Kidney (tissue), 14 donors: ENCODE results near the gene SERINC5. TPM values are rescaled to one million over a fixed set of nuclear protein-coding genes. Genes with fewer than 3 reads are reported as not detected.

Experiments used
- DNase-seq, 5 donors: peaks; one replicate each; pipeline ENCODE4 v3.0.0-alpha.2; 2013 to 2020
- FAIRE-seq: peaks from 2 replicates; lab custom pipeline; 2012; peaks lifted over from hg19 to GRCh38; lab: Jason Lieb, UNC
- H3K27ac ChIP-seq, 2 donors: one replicate each; pipeline ENCODE4 v1.7.0; 2013; ENCODE audit warnings: low read depth in 2 of 2, low read length in 2 of 2, inconsistent platforms in 1 of 2
- H3K27me3 ChIP-seq: one replicate; pipeline ENCODE4 v1.7.1; 2013; ENCODE audit warnings: low read length, inconsistent platforms; ENCODE audit not compliant: control insufficient read depth, insufficient read depth
- H3K36me3 ChIP-seq, 3 donors: one replicate each; pipeline versions ENCODE4 v1.7.0 to v1.7.1; 2013; ENCODE audit warnings: low read length in 3 of 3, control low read depth in 1 of 3, inconsistent platforms in 1 of 3; ENCODE audit not compliant: insufficient read depth in 3 of 3, control insufficient read depth in 2 of 3
- H3K4me1 ChIP-seq, 3 donors: one replicate each; pipeline versions ENCODE4 v1.7.0 to v1.7.1; 2013; ENCODE audit warnings: low read length in 3 of 3, inconsistent platforms in 1 of 3, low read depth in 1 of 3; ENCODE audit not compliant: control insufficient read depth in 2 of 3, insufficient read depth in 2 of 3
- H3K4me3 ChIP-seq, 3 donors: one replicate each; pipeline versions ENCODE4 v1.7.0 to v1.8.1; 2013; ENCODE audit warnings: low read length in 3 of 3, control low read depth in 1 of 3, inconsistent platforms in 1 of 3
- H3K9ac ChIP-seq, 3 donors: one replicate each; pipeline versions ENCODE4 v1.7.0 to v1.7.1; 2013; ENCODE audit warnings: low read length in 3 of 3, control low read depth in 1 of 3, inconsistent platforms in 1 of 3
- H3K9me3 ChIP-seq, 3 donors: one replicate each; pipeline versions ENCODE4 v1.7.0 to v1.7.1; 2013; ENCODE audit warnings: low read length in 3 of 3, control low read depth in 1 of 3, inconsistent platforms in 1 of 3; ENCODE audit not compliant: control insufficient read depth in 2 of 3, insufficient read depth in 1 of 3
- intact Hi-C: fragments of 100-400 bp; cut with DNase I; formaldehyde crosslinking; loops from one replicate; pipeline ENCODE4 v1.11.1; 2022
- polyA plus RNA-seq: library from polyadenylated mRNA; stranded (reverse); fragments of 350-450 nt; fragmentation: Illumina TruSeq; extraction: RNeasy Lipid Tissue Mini Kit (QIAGEN cat#74804); gene quantifications from one replicate; pipeline ENCODE4 v1.2.3, GENCODE V29; 2014; ENCODE audit warnings: low read depth, low replicate concordance; ENCODE audit not compliant: insufficient read depth
- total RNA-seq: library from RNA; stranded (reverse); fragmentation: NEBNext Ultra II Directional; extraction: Animal tissue kit (Norgen Biotek cat#: 25700); gene quantifications from one replicate; pipeline ENCODE4 v1.2.1, GENCODE V29; 2021
- TF ChIP-seq, protein P1 (sequence below): IDR thresholded peaks from 3 replicates; pipeline ENCODE4 v1.5.1; 2012; ENCODE audit warnings: mild to moderate bottlenecking, moderate library complexity, borderline replicate concordance; ENCODE audit not compliant: insufficient read depth; ENCODE audit errors: extremely low read depth
- donor health status: control.
- donor health status: control.
- donor health status: control.
- donor health status: control.
- donor health status: control.
- donor health status: DM: yes; HTN: yes; CAD: no.
- donor health status: Normal renal cell carcinoma (clear cell type).

Gene SERINC5
- total and polyA plus RNA-seq, 2 donors from 2014 or later, result 3.9 to 23.8 TPM

DNA sequence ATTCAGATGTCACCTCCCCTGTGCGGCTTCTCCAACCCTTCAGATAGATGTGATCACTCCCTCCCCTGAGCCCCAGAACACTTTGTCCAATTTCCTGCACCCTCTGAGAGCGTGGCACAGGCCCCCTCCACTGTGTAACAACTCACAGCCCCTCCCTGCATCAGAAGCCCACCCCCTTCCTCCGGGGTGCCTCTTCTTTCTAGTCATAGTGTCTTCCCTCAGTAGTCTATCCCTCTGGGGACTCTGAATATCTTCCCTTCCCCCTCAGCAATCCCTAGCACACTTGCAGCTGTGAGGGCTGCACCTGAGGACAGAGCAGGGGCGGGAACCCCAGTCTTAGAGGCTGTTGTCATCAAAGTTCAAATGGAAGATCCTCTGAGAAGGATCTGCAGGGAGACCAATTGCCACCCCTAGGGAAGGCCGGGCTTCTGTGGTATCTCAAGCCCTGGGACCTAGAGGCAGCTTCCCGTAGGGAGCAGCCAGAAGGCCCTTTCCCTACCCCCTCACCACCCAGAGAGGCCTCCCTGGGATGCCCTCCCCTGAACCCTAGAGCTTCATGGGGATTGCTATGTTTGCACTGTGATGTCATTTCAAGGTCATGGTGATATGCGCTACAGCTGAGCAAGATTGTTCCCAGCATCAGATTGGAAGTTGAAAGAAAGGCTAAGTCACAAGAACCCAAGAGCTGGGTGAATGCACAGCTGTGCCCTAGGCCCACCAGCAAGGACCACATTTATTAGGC lies 150.0 kb downstream of the SERINC5 start:
- Histone ChIP-seq H3K36me3 (no peaks in the 10 kb centered on the region), H3K9me3 (no peaks in the 10 kb centered on the region), H3K4me3 (no peak overlapping the region), H3K27me3 (no peaks in the 10 kb centered on the region), H3K9ac (no peak overlapping the region), H3K4me1 (no peaks in the 10 kb centered on the region), H3K27ac (no peak overlapping the region)
- no peak for FAIRE-seq
- intact Hi-C loops, result no loop called here
- DNase-seq, result no peak
- TF ChIP-seq, protein P1, sequence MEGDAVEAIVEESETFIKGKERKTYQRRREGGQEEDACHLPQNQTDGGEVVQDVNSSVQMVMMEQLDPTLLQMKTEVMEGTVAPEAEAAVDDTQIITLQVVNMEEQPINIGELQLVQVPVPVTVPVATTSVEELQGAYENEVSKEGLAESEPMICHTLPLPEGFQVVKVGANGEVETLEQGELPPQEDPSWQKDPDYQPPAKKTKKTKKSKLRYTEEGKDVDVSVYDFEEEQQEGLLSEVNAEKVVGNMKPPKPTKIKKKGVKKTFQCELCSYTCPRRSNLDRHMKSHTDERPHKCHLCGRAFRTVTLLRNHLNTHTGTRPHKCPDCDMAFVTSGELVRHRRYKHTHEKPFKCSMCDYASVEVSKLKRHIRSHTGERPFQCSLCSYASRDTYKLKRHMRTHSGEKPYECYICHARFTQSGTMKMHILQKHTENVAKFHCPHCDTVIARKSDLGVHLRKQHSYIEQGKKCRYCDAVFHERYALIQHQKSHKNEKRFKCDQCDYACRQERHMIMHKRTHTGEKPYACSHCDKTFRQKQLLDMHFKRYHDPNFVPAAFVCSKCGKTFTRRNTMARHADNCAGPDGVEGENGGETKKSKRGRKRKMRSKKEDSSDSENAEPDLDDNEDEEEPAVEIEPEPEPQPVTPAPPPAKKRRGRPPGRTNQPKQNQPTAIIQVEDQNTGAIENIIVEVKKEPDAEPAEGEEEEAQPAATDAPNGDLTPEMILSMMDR, result no peak

- FAIRE-seq, result no peak
- intact Hi-C loops, result no loop called here
- TF ChIP-seq, protein P1, result no peak
These were observed 152.5 kb downstream of the SERINC5 start for GRCh38 chr5:80103371-80103770.

DNA sequence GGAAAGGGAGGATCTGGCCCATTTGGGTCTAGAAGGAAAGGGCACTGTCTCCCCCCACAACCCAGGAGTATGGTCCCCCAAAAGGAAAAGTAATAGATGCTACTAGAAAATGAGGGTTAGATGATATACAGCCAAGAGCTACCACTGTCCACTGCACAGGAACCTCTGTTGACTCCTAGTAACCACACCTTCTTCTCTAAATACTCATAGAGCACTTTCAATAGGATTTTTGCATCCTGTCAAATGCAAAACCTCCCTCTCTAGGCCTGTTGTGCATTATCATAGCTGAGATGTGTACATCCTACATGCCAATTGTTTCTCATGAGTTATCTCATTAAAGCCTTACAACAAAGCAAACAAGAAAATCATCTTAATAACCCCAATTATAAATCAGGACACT lies 153.9 kb downstream of the SERINC5 start:
- no peaks in the 10 kb centered on the region for H3K9me3 ChIP-seq
- TF ChIP-seq, protein P1, result no peak
- H3K9ac ChIP-seq, result no peak overlapping the region
- no peak overlapping the region for H3K4me3 ChIP-seq
- no peaks in the 10 kb centered on the region for H3K36me3 ChIP-seq
- no peaks in the 10 kb centered on the region for H3K27me3 ChIP-seq
- DNase-seq (no peak), FAIRE-seq (no peak)
- H3K4me1 ChIP-seq, result no peaks in the 10 kb centered on the region
- intact Hi-C loops, result no loop called here
- no peak overlapping the region for H3K27ac ChIP-seq

More at GRCh38 chr5:80103371-80103770, 152.5 kb downstream of the SERINC5 start:
- Histone ChIP-seq H3K4me1 (no peaks in the 10 kb centered on the region), H3K9ac (no peak overlapping the region), H3K27ac (no peak overlapping the region), H3K36me3 (no peaks in the 10 kb centered on the region), H3K9me3 (no peaks in the 10 kb centered on the region), H3K4me3 (no peak overlapping the region), H3K27me3 (no peaks in the 10 kb centered on the region)
- DNase-seq, result no peak
